GM19240 (cell line): ENCODE data around the gene BTN3A1.
A peak's percentile ranks its signal among the peaks of the same experiment; 100 is the strongest.
"Not testable (repeated sequence)": the region's sequence is repeated elsewhere in the genome, so short reads cannot be mapped to it uniquely, and the experiment has no call there.

ENCODE experiments used
- DNase-seq: peaks from one replicate; pipeline ENCODE4 v3.0.0; 2011; ENCODE audit warnings: low spot score; ENCODE audit not compliant: insufficient read length

BTN3A1 gene

DNA sequence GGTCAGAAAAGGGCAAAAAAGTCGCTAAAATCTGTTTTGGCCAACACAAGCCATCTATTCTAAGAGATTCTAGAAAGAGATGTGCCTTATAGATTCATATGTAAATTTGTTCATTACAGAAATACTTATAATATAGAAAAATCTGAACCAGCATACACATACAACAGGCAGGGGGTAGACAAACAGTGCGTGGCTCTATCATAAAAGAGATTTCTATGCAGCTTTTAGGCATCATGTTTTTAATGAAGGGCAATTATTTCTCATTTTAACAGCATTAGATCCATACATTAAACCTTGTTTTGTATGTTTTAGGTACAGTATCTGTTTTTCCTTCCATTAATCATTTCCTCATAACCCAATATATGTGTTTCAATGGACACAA lies 38.9 kb downstream of the BTN3A1 start:
- DNase-seq, result no peak

DNA sequence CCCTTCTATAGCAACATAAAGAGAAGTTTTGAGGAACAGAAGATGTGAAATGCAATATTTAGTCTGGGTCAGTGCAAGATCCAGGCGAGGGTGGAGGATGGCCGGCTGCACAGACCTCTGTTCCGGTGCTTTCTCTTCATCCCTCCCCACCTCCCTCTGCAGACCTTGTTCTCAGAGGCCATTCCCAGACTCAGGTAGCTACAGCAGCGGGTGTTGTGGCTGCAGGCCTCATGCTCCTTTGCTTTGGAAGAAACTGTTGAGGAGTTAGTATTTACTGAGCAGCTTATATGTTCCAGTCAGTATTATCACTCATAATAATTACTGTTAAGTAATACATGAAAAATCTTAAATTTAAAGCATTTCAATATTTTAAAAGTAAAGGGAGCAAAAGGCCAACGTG lies 39.9 kb downstream of the BTN3A1 start:
- no peak for DNase-seq

DNA sequence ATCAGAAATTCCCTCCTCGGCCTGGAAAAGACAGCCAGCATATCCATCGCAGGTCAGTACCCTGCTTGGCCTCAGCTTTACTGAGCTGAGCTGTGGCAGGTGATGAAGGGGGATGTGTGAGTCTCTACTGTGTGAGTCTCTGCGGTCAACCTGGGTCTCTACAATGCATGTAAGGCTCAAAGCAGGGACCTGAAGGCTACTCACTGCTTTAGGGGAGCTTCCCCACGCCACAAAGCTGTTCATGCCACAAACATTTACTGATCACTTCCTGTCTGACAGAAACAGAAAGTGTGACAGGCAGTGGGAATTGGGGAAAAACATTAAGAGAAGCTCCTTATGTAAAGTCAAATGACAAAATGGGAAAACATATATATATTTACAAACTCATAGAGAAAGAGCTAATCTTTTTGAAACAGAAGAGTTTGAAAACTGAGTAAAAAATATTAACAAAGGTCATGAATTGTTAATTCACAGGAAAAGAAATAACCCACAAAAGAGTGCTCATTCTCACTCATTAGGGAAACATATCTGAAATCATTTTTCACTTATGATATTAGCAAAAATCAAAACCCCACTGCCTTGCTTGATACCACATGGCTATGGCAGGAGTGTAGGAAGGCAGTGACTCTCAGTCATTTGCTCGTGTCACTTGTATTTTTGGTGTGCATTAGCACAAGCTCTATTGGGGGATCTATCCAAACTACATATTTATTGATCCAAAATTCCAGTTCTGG lies 44.0 kb downstream of the BTN3A1 start:
- DNase-seq, result peak; percentile 12

DNA sequence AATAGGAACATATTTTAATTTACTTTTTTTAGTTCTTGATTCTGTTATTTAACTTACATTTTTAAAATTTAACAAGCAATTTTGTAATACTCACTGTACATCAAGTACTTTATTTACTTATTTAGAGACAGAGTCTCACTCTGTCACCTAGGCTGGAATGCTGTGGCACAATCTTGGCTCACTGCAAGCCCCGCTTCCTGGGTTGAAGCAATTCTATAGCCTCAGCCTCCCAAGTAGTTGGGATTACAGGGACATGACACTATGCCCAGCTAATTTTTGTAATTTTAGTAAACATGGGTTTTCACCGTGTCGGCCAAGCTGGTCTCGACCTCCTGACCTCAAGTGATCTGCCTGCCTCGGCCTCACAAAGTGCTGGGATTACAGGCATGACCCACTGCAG lies 45.2 kb downstream of the BTN3A1 start:
- DNase-seq, result no peak

DNA sequence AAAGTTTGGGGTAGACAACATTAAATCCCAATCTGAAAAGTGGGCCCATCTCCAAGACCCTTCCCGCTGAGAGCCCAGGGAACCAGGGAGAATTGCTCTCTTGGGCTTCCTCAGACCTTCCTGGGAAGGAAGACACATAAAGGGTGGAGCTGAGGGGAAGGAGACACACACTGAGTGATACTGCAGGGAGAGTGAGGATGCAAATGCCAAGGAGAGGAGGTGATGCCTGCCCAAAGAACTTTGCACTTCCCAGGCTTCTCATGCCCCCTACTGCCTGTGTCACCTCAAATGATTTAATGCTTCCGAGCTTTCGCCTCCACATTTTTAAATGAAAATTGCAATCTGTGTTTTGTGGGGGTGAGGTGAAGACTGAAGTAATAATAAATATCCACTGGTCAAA lies 48.2 kb downstream of the BTN3A1 start:
- DNase-seq, result no peak

DNA sequence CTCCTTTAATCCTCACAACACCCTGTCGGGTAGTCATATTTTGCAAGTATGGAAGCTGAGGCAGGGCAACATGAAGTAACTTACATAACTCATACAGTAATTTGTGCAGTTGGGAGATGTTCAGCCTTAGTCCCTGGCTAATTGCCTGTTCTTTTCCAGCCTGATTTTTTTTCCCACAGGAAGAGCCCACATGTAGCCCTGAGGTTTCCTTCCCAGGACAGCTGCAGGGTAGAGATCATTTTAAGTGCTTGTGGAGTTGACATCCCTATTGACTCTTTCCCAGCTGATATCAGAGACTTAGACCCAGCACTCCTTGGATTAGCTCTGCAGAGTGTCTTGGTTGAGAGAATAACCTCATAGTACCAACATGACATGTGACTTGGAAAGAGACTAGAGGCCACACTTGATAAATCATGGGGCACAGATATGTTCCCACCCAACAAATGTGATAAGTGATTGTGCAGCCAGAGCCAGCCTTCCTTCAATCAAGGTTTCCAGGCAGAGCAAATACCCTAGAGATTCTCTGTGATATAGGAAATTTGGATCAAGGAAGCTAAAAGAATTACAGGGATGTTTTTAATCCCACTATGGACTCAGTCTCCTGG lies 50.7 kb downstream of the BTN3A1 start:
- DNase-seq, result no peak

DNA sequence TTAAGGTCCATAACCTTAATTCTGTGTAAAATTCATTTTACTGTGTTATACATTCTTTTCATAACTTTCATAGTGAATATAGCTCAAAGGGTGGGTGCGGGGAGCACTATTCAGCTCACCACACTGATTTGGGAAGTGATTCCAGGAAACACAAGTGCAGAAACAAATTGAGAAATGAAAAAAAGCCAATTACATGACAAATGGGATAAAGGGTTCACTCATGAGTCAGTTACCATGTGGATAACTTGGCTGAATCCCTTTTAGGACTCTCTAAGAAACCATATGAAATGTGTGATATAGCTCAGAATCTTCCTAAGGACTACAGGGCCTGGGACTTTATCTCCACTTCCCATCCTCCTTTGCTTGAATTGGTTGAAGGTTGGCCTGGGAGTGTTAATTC lies 52.6 kb downstream of the BTN3A1 start:
- DNase-seq, result no peak

DNA sequence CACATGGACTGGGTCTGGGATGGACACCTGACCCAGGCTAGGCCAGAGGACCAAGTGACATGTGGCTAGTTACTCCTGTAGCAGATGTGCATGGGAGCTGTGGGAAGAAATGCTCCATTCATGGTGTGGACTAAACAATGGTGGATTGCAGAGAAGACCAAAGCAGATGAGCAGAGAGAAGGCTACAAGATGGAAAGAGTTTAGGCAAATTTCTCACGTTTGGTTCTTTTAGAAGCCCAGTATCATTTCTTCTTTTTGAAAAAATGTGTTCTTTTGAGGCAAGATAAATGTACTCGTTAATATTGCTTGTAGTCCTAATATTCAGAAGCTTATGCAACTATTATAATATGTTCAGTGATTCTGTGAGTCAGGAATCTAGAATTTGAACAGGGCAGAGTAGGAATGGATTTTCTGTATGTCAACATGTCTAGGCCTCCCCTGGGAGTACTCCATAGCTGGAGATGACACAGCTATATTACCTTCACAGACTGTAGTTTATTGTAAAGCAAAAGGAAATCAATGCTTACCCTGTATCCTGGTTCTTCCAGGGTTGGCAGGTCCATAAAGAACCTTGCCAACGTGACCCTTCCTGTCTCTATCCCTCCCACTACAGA lies 53.4 kb downstream of the BTN3A1 start:
- DNase-seq, result no peak

DNA sequence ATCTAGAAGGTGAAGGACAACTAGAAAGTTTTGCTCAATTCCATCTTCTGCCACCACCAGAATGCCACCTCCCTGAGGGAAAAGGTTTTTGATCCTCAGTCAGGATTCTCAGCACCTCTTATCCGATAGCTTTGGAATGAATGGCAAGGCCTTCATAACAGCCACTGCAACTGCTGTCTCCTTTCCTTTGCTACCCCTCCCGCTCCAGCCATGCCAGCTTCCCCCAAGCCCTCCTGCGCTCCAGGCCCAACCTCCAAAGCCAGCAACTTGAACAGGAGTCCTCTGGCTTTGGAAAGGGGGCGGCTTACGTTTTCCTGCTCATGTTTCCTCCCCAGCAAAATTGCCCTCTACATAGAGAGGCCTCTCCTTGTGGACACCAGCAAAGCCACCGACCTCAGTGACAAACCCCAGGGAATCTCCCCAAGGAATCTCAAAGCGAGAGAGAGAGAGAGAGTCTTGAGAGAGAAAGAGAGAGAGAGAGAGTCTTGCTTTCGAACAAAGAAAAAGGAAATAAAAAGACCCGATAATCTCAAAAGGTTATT lies 55.3 kb downstream of the BTN3A1 start:
- DNase-seq, result no peak

DNA sequence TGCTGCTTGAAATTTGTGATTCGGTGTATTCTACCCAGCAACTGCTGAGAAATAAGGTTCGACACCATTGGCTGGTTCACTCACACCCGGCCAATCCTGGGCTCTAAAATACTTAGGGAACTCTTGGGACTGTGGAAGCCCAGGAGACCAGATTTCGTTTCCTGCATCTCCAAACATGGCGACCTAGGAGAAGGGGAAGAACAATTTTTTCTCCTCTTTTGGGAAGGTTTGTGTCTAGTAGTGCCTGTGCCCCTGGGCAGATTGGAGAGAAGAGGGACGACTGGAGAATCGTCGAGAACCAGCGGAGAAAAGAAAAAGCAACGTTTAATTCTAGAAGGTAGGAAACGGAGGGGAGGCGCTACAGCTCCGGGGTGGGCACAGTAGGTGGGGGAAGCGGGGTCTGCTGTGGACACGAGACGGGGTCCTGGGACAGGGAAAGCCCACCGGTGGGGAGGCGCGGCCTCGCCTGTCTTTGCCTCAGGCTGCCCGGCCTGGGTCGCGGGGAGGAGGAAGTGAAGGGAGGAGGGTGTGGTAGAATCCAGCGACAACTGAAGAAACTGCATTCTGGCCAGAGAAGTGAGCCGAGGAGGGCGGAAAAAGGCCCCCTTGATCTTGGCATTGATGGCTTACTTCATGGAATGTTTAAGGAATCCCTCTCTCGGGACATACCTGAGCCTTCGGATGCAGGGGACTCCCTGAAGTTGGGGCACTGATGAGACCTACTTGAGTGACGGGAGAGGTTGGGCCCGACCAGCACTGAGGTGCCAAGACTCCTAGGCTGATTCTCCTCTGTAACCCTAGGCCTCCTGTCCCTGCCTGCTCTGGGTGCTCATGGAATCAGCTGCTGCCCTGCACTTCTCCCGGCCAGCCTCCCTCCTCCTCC lies 56.0 kb downstream of the BTN3A1 start, which contains the start of gene BTN2A1:
Gene BTN2A1, plus strand, starts transcription at position 150 of the 883 bp plus-strand sequence. Its CDS starts 682 bp downstream, at position 832.
- DNase-seq, result peak; percentile 38

DNA sequence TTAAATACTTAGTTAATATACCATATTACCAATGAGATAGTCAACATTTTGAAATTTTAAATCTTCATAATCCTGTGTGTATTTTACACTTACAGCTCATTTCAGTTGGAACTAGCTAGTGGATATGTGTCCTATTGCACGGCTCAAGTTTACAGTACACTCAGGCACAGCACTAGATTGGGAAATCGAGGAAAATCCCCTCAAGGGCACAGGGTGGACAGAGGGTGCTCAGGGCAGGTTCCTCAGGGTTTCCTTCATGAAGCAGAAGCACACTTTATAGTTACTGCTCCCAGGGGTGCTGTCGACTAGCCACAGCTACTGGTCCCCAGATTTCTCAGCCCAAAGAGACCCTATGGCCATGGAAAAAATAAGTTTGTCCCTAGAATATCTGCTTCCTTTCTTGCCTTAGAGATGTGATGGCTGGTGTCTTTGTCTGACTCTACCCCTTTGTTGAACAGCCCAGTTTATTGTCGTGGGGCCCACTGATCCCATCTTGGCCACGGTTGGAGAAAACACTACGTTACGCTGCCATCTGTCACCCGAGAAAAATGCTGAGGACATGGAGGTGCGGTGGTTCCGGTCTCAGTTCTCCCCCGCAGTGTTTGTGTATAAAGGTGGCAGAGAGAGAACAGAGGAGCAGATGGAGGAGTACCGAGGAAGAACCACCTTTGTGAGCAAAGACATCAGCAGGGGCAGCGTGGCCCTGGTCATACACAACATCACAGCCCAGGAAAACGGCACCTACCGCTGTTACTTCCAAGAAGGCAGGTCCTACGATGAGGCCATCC lies 57.1 kb downstream of the BTN3A1 start:
- no peak for DNase-seq

DNA sequence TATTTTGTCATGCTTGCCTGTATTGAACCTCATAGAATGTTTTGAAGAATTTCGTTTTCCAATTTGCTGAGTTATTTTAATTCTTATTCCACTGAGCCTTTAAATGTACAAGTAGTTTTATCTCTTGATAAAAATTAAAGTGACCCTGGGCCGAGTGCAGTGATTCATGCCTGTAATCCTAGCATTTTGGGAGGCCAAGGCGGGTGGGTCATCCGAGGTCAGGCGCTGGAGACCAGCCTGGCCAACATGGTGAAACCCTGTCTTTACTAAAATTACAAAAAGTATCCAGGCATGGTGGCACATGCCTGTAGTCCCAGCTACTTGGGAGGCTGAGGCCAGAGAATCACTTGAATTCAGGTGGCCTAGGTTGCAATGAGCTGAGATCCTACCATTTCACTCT lies 59.3 kb downstream of the BTN3A1 start:
- not testable (repeated sequence) for DNase-seq

DNA sequence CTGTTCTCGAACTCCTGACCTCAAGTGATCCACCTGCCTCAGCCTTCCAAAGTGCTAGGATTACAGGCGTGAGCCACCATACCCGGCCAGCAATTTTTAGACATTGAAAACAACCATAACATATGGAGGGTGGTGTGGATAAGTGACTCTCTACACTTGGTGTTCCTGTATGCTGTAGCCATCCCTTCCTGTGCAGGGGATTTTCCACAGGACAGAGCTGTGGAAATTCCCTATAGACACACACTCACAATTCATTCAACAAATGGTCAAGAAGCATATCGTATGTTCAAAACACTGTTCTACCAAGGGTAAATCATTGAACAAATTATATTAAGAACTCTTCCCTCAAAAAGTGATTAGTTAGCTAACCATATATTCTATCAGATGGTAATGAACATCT lies 61.9 kb downstream of the BTN3A1 start:
- DNase-seq, result no peak

DNA sequence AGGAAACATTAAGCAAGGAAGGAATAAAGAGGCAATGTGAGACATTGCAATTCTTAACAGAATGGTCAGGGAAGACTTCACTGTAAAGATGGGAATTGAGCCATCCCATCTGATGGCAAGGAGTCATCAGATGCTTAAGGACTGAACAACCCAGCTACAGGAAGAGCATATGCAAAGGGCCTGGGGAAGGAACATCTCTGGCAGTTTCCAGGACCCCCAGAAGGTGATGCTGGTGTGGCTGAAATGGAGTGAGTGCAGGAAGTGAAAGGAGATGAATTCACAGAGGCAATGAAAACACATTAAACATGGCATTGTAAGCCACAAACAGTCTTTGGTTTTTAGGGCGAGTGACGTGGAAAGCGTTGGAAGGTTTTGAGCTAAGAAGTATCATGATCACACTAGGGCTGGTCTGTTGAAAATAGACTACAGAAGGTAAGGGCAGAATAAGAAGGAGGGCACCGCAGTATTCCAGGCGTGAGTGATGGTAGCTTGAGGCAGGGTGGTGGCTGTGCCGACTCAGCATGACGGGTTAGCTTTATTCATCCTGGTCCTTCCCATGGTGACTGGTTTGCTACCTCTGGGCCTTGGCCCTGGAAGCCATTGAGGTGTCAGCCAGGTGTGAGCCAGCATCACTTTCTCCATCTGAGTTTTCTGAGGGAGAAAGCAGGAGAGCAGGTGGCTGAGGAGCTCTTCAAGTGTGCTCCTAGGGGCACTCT lies 62.5 kb downstream of the BTN3A1 start:
- no peak for DNase-seq
